HG03039 (cell line): ENCODE measurements around the gene SPDYC.

ENCODE experiments used
- ATAC-seq: cut with Tn5 transposase; IDR thresholded peaks from one replicate; pipeline ENCODE4 v1.9.1; 2021; ENCODE audit warnings: mild to moderate bottlenecking, moderate library complexity; ENCODE audit not compliant: unreplicated experiment

The SPDYC gene

GRCh38 chr11:65204646-65205601 is 34.9 kb downstream of the SPDYC start:
- no peak for ATAC-seq

- ATAC-seq, result no peak
Observed at GRCh38 chr11:65205602-65205967, 35.6 kb downstream of the SPDYC start.

- no peak for ATAC-seq
Observed at GRCh38 chr11:65206441-65206841, 36.4 kb downstream of the SPDYC start.

GRCh38 chr11:65206901-65207300 is 36.9 kb downstream of the SPDYC start:
- ATAC-seq, result no peak

GRCh38 chr11:65207918-65208784 is 38.1 kb downstream of the SPDYC start:
- ATAC-seq, result no peak

- no peak for ATAC-seq
Observed at GRCh38 chr11:65208785-65209710, 39.0 kb downstream of the SPDYC start.

GRCh38 chr11:65209711-65210360 is 39.8 kb downstream of the SPDYC start:
- ATAC-seq, result no peak

- ATAC-seq, result no peak
Observed at GRCh38 chr11:65210361-65210731, 40.3 kb downstream of the SPDYC start.

GRCh38 chr11:65210748-65211147 is 40.7 kb downstream of the SPDYC start:
- no peak for ATAC-seq

- ATAC-seq, result no peak
Observed at GRCh38 chr11:65211293-65212105, 41.5 kb downstream of the SPDYC start.

- ATAC-seq, result no peak
Observed at GRCh38 chr11:65212226-65212801, 42.3 kb downstream of the SPDYC start.

GRCh38 chr11:65213322-65214211 is 43.5 kb downstream of the SPDYC start:
- no peak for ATAC-seq

- no peak for ATAC-seq
Observed at GRCh38 chr11:65214212-65214845, 44.3 kb downstream of the SPDYC start.

GRCh38 chr11:65215441-65216076 is 45.5 kb downstream of the SPDYC start:
- no peak for ATAC-seq

- no peak for ATAC-seq
Observed at GRCh38 chr11:65216830-65217229, 46.8 kb downstream of the SPDYC start.

- ATAC-seq, result no peak
Observed at GRCh38 chr11:65217441-65218423, 47.7 kb downstream of the SPDYC start.
